K562 (cell line): Measurements from ENCODE around the gene PRR19. TPM values are rescaled to one million over a fixed set of nuclear protein-coding genes. Genes with fewer than 3 reads are reported as not detected.
A peak's percentile ranks its signal among the peaks of the same experiment; 100 is the strongest.

Experiments used
- ARID2 ChIP-seq: fragments of 450-650 bp; IDR thresholded peaks from 2 replicates; pipeline ENCODE4 v1.6.1; 2017; ENCODE audit warnings: antibody characterized with exemption, mild to moderate bottlenecking
- CHCHD3 ChIP-seq: fragments of 250-450 bp; sonication (Bioruptor Pico); IDR thresholded peaks from 2 replicates; pipeline ENCODE4 v2.1.2; 2022; ENCODE audit warnings: mild to moderate bottlenecking
- ERF ChIP-seq: fragments of 450-650 bp; formaldehyde crosslinking; IDR thresholded peaks from 2 replicates; pipeline ENCODE4 v1.4.0; 2020; ENCODE audit warnings: mild to moderate bottlenecking, mixed read lengths
- FOXK2 ChIP-seq, 2 experiments: fragments of 450-650 bp; IDR thresholded peaks in 1 of 2; conservative IDR thresholded peaks in 1 of 2; 2 replicates each; pipeline ENCODE4 v1.6.1; 2016; ENCODE audit warnings: low read depth in 2 of 2, mild to moderate bottlenecking in 1 of 2
- JUN ChIP-seq, 2 experiments: sonication (generic) in 1 of 2; formaldehyde crosslinking in 1 of 2; IDR thresholded peaks; 2 replicates each; pipeline versions ENCODE4 v1.6.1 to v1.8.0; 2012 to 2022; ENCODE audit warnings: borderline replicate concordance in 2 of 2, mild to moderate bottlenecking in 2 of 2, improper control_type of control experiment in 1 of 2, low read depth in 1 of 2, low read length in 1 of 2, missing genetic modification reagents in 1 of 2
- MIER1 ChIP-seq: fragments of 450-650 bp; IDR thresholded peaks from 2 replicates; pipeline ENCODE4 v1.6.1; 2016; ENCODE audit warnings: antibody characterized with exemption, mild to moderate bottlenecking, low read depth
- NFRKB ChIP-seq: fragments of 450-650 bp; IDR thresholded peaks from 2 replicates; pipeline ENCODE4 v1.6.1; 2016; ENCODE audit warnings: low read depth
- RFX7 ChIP-seq: fragments of 250-450 bp; sonication (Bioruptor Pico); IDR thresholded peaks from 2 replicates; pipeline ENCODE4 v1.5.1; 2021; ENCODE audit warnings: mild to moderate bottlenecking
- SMAD4 ChIP-seq: fragments of 250-450 bp; sonication (Bioruptor Pico); conservative IDR thresholded peaks from 2 replicates; pipeline ENCODE4 v1.8.0; 2021; ENCODE audit warnings: inconsistent platforms, mild to moderate bottlenecking, moderate library complexity
- STAT5A ChIP-seq: IDR thresholded peaks from 2 replicates; pipeline ENCODE4 v1.6.1; 2012; ENCODE audit warnings: low read length, inconsistent platforms, borderline replicate concordance
- TAF7 ChIP-seq: fragments of 450-650 bp; IDR thresholded peaks from 2 replicates; pipeline ENCODE4 v1.6.1; 2016; ENCODE audit warnings: missing genetic modification characterization, missing compliant biosample characterization
- ZC3H8 ChIP-seq: fragments of 450-650 bp; IDR thresholded peaks from 2 replicates; pipeline ENCODE4 v1.6.1; 2017
- ZNF282 ChIP-seq: sonication (generic); formaldehyde crosslinking; IDR thresholded peaks from 2 replicates; pipeline ENCODE4 v1.8.1; 2023; ENCODE audit warnings: missing genetic modification reagents
- ZNF324 ChIP-seq: fragments of 250-450 bp; sonication (Bioruptor Pico); IDR thresholded peaks from 2 replicates; pipeline ENCODE4 v1.4.0; 2020; ENCODE audit warnings: mild to moderate bottlenecking
- ZNF384 ChIP-seq: IDR thresholded peaks from 2 replicates; pipeline ENCODE4 v1.6.1; 2012; ENCODE audit warnings: low read depth, low read length, improper control_type of control experiment
- polyA plus RNA-seq, 8 experiments: library from polyadenylated mRNA; depleted of rRNA in 4 of 8; stranded (reverse) in 5 of 8; unstranded in 3 of 8; fragments of >200 nt; fragmentation: Nextera tagmentation in 2 of 8; fragmentation: Illumina TruSeq in 1 of 8; extraction: Ambion mirVana in 2 of 8; extraction: Trizol in 1 of 8; gene quantifications; 2 replicates each; pipeline versions ENCODE4 v1.2.1 to v1.2.3, GENCODE V29; 2011 to 2014; ENCODE audit warnings: inconsistent platforms in 1 of 8, missing spikeins in 1 of 8
- total RNA-seq, 7 experiments: library from RNA; depleted of rRNA in 6 of 7; stranded (reverse); fragments of >200 nt in 6 of 7; fragmentation: Illumina TruSeq in 2 of 7; extraction: Trizol in 2 of 7; gene quantifications; 2 replicates each; pipeline versions ENCODE4 v1.2.1 to v1.2.3, GENCODE V29; 2011 to 2021; ENCODE audit warnings: low replicate concordance in 1 of 7
- TF ChIP-seq, protein P1 (sequence below): IDR thresholded peaks from 3 replicates; pipeline ENCODE4 v1.6.1; 2011; ENCODE audit warnings: borderline replicate concordance, mild to moderate bottlenecking, moderate library complexity; ENCODE audit not compliant: insufficient read length; ENCODE audit errors: extremely low read depth
- TF ChIP-seq, protein P2 (sequence below), 3 experiments: IDR thresholded peaks in 2 of 3; conservative IDR thresholded peaks in 1 of 3; 2 replicates each; pipeline ENCODE4 v1.5.1; 2011 to 2012; ENCODE audit warnings: low read length in 3 of 3, mild to moderate bottlenecking in 3 of 3, control low read depth in 2 of 3, improper control_type of control experiment in 1 of 3, inconsistent platforms in 1 of 3, low read depth in 1 of 3, mixed read lengths in 1 of 3, moderate library complexity in 1 of 3; ENCODE audit not compliant: insufficient read depth in 2 of 3
- TF ChIP-seq, protein P3 (sequence below), 2 experiments: IDR thresholded peaks; 2 replicates each; pipeline ENCODE4 v1.6.1; 2012; ENCODE audit warnings: improper control_type of control experiment in 2 of 2, low read depth in 2 of 2, low read length in 2 of 2, borderline replicate concordance in 1 of 2
- TF ChIP-seq, protein P4 (sequence below): fragments of 450-650 bp; formaldehyde crosslinking; IDR thresholded peaks from 2 replicates; pipeline ENCODE4 v1.4.0; 2022; ENCODE audit warnings: missing genetic modification characterization

The PRR19 gene
- total and polyA plus RNA-seq, 9 of the 15 experiments (the other 6 are each of a cell fraction or from before 2014, with no cell fraction given), result 0.10 to 1.6 (median 0.54) TPM

DNA sequence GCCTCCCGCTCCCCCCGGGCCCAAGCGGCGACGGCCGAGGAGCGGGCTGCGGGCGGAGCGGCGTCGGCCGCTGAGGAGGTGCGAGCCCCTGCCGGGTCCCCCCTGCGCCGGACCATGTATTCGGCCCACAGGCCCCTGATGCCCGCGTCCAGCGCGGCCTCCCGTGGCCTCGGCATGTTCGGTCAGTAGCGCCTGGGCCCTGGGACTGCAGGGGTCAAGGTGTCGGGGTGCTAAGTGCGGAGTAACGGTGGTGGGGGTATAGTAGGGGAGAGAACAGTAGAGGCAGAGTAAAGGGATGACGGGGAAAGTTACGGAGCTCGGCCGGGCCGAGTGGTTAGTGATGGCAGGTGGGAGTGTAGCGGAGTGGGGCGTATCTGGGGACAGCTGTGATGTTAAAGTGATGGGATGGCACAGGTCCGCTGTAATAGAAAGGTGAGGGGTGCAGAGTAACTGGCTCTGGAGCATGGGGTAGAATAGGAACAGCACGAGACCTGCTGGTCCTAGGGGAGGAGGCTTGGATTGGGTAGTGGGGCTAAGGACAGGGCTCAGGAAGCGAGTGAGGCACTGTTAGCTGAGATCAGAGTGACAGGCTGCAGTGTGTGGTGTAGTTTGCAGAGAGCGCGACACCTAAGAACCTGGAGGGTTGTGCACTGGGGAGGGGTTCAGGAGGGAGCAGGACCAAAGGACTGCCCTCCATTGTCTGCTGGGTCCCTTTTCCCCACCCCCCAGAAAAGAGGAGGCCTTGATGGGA lies 17.2 kb upstream of the PRR19 start (continued):
- TF ChIP-seq ZNF282 (CRISPR knock-in tag), result no peak
- 0 out of 2 replicates have a peak, but pooled peaks have one; percentile 21 for TF ChIP-seq ERF
- TF ChIP-seq STAT5A, result no peak
- TF ChIP-seq, protein P1, sequence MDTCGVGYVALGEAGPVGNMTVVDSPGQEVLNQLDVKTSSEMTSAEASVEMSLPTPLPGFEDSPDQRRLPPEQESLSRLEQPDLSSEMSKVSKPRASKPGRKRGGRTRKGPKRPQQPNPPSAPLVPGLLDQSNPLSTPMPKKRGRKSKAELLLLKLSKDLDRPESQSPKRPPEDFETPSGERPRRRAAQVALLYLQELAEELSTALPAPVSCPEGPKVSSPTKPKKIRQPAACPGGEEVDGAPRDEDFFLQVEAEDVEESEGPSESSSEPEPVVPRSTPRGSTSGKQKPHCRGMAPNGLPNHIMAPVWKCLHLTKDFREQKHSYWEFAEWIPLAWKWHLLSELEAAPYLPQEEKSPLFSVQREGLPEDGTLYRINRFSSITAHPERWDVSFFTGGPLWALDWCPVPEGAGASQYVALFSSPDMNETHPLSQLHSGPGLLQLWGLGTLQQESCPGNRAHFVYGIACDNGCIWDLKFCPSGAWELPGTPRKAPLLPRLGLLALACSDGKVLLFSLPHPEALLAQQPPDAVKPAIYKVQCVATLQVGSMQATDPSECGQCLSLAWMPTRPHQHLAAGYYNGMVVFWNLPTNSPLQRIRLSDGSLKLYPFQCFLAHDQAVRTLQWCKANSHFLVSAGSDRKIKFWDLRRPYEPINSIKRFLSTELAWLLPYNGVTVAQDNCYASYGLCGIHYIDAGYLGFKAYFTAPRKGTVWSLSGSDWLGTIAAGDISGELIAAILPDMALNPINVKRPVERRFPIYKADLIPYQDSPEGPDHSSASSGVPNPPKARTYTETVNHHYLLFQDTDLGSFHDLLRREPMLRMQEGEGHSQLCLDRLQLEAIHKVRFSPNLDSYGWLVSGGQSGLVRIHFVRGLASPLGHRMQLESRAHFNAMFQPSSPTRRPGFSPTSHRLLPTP, result no peak
- 0 out of 2 replicates have a peak, but pooled peaks have one; percentile 41 for TF ChIP-seq NFRKB
- TF ChIP-seq, protein P2, sequence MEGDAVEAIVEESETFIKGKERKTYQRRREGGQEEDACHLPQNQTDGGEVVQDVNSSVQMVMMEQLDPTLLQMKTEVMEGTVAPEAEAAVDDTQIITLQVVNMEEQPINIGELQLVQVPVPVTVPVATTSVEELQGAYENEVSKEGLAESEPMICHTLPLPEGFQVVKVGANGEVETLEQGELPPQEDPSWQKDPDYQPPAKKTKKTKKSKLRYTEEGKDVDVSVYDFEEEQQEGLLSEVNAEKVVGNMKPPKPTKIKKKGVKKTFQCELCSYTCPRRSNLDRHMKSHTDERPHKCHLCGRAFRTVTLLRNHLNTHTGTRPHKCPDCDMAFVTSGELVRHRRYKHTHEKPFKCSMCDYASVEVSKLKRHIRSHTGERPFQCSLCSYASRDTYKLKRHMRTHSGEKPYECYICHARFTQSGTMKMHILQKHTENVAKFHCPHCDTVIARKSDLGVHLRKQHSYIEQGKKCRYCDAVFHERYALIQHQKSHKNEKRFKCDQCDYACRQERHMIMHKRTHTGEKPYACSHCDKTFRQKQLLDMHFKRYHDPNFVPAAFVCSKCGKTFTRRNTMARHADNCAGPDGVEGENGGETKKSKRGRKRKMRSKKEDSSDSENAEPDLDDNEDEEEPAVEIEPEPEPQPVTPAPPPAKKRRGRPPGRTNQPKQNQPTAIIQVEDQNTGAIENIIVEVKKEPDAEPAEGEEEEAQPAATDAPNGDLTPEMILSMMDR (IDR thresholded peaks at IDR 0.05 in 2 of 3, conservative IDR thresholded peaks at IDR 0.05 in 1 of 3; ENCODE audit: insufficient read depth in 2 of 3, low read depth in 1 of 3, low read length in 3 of 3), result no peak
- TF ChIP-seq RFX7 (CRISPR knock-in tag), result no peak
- TF ChIP-seq, protein P3, sequence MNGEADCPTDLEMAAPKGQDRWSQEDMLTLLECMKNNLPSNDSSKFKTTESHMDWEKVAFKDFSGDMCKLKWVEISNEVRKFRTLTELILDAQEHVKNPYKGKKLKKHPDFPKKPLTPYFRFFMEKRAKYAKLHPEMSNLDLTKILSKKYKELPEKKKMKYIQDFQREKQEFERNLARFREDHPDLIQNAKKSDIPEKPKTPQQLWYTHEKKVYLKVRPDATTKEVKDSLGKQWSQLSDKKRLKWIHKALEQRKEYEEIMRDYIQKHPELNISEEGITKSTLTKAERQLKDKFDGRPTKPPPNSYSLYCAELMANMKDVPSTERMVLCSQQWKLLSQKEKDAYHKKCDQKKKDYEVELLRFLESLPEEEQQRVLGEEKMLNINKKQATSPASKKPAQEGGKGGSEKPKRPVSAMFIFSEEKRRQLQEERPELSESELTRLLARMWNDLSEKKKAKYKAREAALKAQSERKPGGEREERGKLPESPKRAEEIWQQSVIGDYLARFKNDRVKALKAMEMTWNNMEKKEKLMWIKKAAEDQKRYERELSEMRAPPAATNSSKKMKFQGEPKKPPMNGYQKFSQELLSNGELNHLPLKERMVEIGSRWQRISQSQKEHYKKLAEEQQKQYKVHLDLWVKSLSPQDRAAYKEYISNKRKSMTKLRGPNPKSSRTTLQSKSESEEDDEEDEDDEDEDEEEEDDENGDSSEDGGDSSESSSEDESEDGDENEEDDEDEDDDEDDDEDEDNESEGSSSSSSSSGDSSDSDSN (IDR thresholded peaks at IDR 0.05; ENCODE audit: borderline replicate concordance in 1 of 2, low read depth in 2 of 2, low read length in 2 of 2), result no peak
- no peak for TF ChIP-seq CHCHD3 (CRISPR knock-in tag)
- TF ChIP-seq JUN (IDR thresholded peaks at IDR 0.05; ENCODE audit: borderline replicate concordance, low read depth, low read length), result no peak
- TF ChIP-seq JUN (CRISPR knock-in tag; IDR thresholded peaks at IDR 0.05; ENCODE audit: borderline replicate concordance), result no peak
- TF ChIP-seq ZNF384, result no peak
- TF ChIP-seq ZNF324, result no peak
- 0 out of 2 replicates have a peak, but pooled peaks have one; percentile 32 for TF ChIP-seq MIER1
- no peak for TF ChIP-seq SMAD4 (CRISPR knock-in tag)
- peak; percentile 7; the same call in 1 of the 2 replicates for TF ChIP-seq ARID2
- no peak for TF ChIP-seq ZC3H8
- TF ChIP-seq, protein P4, sequence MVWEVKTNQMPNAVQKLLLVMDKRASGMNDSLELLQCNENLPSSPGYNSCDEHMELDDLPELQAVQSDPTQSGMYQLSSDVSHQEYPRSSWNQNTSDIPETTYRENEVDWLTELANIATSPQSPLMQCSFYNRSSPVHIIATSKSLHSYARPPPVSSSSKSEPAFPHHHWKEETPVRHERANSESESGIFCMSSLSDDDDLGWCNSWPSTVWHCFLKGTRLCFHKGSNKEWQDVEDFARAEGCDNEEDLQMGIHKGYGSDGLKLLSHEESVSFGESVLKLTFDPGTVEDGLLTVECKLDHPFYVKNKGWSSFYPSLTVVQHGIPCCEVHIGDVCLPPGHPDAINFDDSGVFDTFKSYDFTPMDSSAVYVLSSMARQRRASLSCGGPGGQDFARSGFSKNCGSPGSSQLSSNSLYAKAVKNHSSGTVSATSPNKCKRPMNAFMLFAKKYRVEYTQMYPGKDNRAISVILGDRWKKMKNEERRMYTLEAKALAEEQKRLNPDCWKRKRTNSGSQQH, result 0 out of 2 replicates have a peak, but pooled peaks have one; percentile 28
- no peak for TF ChIP-seq TAF7
- TF ChIP-seq FOXK2 (conservative IDR thresholded peaks at IDR 0.05 in 1 of 2, IDR thresholded peaks at IDR 0.05 in 1 of 2; ENCODE audit: low read depth in 2 of 2), result no peak
